HG02973 (cell line): ENCODE results near the gene MTMR1.

ENCODE experiments used
- ATAC-seq: cut with Tn5 transposase; IDR thresholded peaks from one replicate; pipeline ENCODE4 v1.9.1; 2021; ENCODE audit warnings: moderate library complexity; ENCODE audit not compliant: unreplicated experiment

The MTMR1 gene

GRCh38 chrX:150696331-150696730 is 3.1 kb downstream of the MTMR1 start:
- no peak for ATAC-seq

DNA sequence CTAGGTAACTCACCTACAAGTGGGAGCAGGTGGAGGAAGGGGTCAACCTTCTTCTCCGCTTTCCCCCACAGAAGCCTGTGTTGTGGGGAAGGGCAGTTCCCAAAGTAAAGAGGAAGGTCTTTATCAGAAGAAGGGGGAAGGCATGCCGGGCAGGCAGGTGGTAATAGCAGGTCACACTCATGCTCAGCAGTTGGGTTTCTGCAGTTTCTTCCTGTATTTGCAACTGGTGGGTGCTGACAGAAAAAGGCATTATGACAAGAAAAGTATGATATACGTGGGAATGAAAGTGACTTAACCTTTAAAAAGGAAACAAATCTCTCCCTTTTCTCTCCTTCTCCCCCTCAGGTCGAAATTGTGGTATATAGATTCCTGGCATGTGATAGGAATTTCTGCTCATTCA is 3.7 kb downstream of the MTMR1 start:
- no peak for ATAC-seq

- no peak for ATAC-seq
These were observed 4.4 kb downstream of the MTMR1 start for GRCh38 chrX:150697641-150698040.

GRCh38 chrX:150698981-150699380 is 5.8 kb downstream of the MTMR1 start:
- no peak for ATAC-seq

DNA sequence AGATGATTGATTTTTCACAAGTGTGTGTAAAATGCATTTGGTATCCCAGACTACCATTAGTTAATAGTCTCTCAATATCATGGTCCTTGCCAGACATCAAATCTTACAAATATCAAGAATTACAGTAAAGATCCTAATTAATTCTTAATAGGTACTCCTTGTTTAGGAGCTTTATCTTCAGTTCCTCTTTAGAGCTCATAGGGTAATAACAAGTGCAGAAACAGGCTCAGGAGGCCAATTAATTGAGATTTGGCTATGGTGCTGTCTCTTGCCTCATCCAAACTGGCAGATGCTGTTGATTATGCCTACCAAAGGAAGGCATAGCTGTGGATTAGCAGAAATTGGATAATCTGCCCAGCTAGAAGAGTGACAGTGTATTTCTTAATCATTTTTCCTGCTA is 6.9 kb downstream of the MTMR1 start:
- no peak for ATAC-seq

- ATAC-seq: no peak
These were observed 8.2 kb downstream of the MTMR1 start for GRCh38 chrX:150701377-150701776.

DNA sequence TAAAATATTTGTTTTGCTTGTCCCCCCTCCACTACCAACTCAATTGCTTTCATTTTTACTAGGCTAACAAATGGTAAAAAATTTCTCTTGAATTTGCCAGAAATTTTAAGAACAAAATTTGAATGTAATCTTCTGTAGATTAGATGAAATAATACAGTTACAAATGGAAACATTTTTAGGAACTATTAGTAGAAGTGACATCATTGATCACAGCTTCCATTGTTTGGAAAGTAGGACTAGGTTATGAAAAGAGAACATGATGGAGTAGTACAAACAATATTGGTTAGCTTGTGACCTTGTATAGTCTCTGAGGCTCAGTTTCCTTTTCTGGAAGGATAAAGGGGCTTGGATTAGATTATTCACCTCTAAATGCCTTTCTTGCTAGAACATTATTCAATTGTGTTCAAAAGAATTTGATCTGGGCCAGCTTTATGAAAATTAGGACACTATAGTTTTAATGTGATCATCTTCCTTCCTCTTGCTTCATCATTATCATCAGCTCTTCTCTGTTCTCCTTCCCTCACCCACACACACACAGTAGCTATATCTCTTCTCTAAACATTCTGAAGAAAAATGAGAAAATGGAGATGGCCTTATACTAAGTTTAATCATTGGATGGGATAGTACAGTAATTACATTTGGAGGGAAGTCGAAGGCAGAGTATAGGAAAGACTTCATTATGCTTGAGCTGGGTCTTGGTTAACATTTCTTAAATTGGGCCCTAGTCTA is 9.9 kb downstream of the MTMR1 start:
- ATAC-seq: no peak

DNA sequence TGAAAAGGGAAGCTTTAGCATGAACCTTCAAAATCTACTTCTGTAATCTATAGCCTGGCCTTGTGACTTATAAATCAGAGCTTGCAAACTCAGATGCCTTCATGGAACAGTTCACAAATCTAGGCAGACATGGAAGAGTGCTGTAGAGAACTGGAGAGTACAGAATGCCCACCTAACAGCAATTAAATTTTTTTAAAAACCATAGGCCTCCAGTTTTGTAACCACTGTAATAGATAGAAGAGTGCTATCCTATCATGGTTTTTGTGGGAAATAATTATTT is 10.4 kb downstream of the MTMR1 start:
- ATAC-seq: no peak

GRCh38 chrX:150704030-150704613 is 10.9 kb downstream of the MTMR1 start:
- no peak for ATAC-seq

GRCh38 chrX:150712619-150713018 is 19.4 kb downstream of the MTMR1 start:
- no peak for ATAC-seq

DNA sequence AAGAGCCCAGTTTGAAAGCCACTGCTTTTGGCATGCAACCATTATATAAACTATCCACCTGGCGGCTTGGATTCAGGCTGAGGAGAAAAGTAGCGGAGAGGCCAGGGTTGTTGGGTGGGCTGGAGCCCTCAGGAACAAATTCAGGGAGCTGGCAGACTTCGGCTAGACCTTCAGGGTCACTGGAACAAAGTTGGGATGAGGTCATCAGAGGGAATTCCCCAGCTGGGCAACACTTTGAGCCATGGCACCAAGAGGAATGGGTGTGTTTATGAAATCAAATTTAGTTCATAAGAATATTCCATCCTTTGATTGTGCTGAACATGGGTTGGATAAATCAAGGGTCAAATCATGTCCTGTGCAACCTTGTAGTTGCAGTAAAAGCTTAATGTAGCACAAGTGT is 22.0 kb downstream of the MTMR1 start:
- ATAC-seq: no peak

DNA sequence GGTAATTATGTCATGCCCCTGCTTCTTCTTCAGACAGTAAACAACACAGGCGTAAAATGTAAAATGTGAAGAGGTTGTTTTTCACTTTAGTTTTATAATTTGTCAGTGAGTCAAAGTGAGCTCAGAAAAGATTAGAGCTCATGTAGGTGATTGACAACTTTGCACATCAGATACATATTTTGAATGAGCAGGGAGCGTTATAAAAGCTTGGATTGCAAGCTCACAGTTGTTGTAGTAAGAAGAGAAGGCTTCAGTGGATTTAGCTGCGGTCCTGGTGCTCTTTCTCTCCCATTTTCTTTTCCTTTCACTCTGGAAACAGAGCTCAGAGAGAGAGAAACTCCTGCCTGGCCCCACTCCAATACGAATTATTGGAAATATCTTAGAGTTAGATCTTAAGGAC is 26.4 kb downstream of the MTMR1 start:
- ATAC-seq: no peak

DNA sequence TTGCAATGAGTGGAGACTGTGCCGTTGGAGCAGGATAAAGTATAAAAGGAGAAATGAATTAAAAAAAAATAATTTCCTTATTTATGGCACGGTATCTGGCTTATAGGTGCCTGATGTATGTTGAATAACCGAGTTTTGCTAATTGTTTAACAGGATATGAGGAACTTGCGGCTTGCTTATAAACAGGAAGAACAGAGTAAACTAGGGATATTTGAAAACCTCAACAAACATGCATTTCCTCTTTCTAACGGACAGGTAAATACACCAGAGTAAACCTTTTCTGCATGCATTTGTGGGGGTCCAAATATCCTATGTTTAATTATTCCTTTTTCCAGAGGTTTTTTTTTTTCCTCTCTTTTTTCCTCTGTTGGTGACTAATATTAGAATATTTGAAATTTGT is 36.8 kb downstream of the MTMR1 start:
- no peak for ATAC-seq

GRCh38 chrX:150730719-150731118 is 37.5 kb downstream of the MTMR1 start:
- ATAC-seq: no peak

- no peak for ATAC-seq
These were observed 38.6 kb downstream of the MTMR1 start for GRCh38 chrX:150731795-150732194.

GRCh38 chrX:150736475-150736874 is 43.3 kb downstream of the MTMR1 start:
- ATAC-seq: peak; percentile 62

DNA sequence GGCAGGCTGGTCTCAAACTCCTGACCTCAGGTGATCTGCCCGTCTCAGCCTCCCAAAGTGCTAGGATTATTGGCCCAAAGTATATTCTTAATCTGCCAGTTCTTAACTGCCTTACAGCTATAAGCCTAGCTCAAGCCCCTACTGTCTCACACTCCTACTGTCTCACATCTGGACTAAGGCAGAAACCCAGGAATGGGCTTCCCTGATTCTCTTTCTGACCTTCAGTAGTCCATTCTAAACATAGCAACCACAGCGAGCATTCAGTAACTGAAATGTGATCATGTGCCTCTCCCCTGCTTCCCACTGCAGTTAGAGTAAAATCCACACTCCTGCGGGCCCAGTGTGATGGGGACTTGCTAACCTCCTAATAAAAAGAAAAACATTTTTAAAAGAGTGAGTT is 58.9 kb downstream of the MTMR1 start:
- no peak for ATAC-seq

GRCh38 chrX:150753357-150753756 is 60.2 kb downstream of the MTMR1 start:
- no peak for ATAC-seq

- no peak for ATAC-seq
These were observed 60.8 kb downstream of the MTMR1 start for GRCh38 chrX:150753968-150754367.

- no peak for ATAC-seq
These were observed 64.2 kb downstream of the MTMR1 start for GRCh38 chrX:150757371-150757770.

DNA sequence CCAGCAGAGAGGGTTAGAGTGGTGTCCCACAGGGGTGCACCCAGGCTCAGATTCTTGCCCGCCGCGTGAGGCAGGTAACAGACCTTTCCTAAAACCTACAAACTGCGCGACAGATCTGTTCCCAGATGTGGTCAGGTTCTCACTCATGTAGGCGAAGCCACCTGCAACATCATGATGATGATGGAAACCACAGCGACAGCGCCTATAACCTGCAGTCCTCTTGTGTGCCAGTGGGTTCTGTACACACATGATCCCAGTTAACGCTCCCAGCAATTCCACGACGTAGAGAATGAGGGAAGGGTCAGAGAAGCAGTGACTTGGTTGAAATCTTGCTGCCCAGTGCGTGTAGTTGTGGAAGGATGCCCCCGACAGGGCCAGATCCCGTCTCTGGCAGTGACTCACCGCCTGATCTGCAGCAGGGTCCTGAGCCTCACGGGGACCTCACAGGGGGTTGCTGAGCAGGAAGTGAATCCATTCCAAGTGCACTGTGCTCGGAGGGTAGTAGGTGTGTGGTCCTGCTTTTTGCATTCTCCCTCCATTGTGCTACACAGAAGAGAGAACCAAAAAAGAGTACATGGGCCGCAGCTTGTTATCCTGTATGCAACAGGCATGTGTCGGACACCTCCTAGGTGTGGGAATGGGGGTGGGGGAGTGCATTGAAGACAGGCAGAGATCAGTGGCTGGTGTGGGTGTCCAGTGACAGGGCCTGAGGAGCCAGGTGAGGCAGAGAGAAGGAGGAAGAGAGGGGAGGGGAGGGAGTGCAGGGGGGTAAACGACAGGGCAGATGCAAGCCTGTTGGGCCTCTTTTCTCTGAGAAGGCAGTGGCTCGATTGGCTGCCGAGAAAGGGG is 66.6 kb downstream of the MTMR1 start:
- ATAC-seq: no peak

DNA sequence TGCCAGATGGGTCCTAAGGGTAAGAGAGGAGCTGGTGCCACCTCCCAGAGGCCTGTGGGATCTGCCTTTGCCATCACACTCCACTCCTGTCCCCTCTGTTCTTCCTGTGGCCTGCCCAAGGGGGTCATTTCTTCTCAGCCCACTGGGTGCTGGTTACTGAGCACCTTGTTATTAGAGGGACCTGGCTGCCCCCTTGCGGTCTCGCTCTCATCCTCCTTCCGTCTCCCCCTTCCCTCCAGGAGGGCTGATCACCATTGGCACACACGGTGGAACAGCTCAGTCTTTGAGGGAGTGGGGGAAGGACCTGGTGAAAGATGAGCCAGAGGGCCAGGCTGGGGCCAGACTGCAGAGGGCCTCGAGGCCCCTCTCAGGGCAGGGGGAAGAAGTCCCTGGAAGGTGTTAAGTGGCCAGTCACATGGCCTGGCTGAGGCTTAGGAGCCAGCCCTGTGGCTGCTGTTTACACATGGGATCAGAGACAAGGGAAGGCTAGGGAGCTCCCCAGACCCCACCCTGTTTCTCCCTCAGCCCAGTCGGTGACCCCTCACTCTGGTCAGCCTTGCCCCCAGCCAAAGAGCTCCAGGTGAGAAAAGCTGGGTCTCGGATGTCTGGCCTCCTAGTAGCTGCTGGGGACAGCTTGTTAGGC is 68.1 kb downstream of the MTMR1 start:
- ATAC-seq: no peak
